ENCODE measurements around the gene ETV4.
"Not testable (repeated sequence)": the region's sequence is repeated elsewhere in the genome, so short reads cannot be mapped to it uniquely, and the experiment has no call there.

The ETV4 gene

GRCh38 chr17:43509440-43509839 is 36.7 kb downstream of the ETV4 start:
- DNase-seq = not testable (repeated sequence)

- no peak for DNase-seq
Measured at GRCh38 chr17:43490621-43491020, 55.5 kb downstream of the ETV4 start.

GRCh38 chr17:43483674-43484551 is 62.2 kb downstream of the ETV4 start, which contains the start of gene DHX8:
Gene DHX8, plus strand, starts transcription at chr17:43483975. Its CDS starts 63 bp downstream, at chr17:43484038.
- DNase-seq = peak; percentile 96

- no peak for DNase-seq
Measured at GRCh38 chr17:43482103-43483012, 63.8 kb downstream of the ETV4 start.

- DNase-seq = no peak
Measured at GRCh38 chr17:43479948-43480347, 66.2 kb downstream of the ETV4 start.

All from NCI-H1105 (cell line).